ENCODE results near the gene MT1G.

Gene MT1G

GRCh38 chr16:56617212-56618085 lies 50.4 kb downstream of the MT1G start:
- peak; percentile 33 for DNase-seq (ENCODE audit: low read depth)
